K562 (cell line): ENCODE data around the gene PSME1. TPM values are rescaled to one million over a fixed set of nuclear protein-coding genes. Genes with fewer than 3 reads are reported as not detected.

Experiments
- CREB3L1 ChIP-seq: fragments of 450-650 bp; IDR thresholded peaks from 2 replicates; pipeline ENCODE4 v1.6.1; 2014; ENCODE audit warnings: low read depth, mild to moderate bottlenecking, moderate library complexity, borderline replicate concordance
- EZH2 ChIP-seq: IDR thresholded peaks from 2 replicates; pipeline ENCODE4 v1.6.1; 2012; ENCODE audit warnings: low read depth, mild to moderate bottlenecking, inconsistent platforms, low read length, borderline replicate concordance
- MGA ChIP-seq: fragments of 450-650 bp; IDR thresholded peaks from 2 replicates; pipeline ENCODE4 v1.6.1; 2016; ENCODE audit warnings: mild to moderate bottlenecking, moderate library complexity
- PHB2 ChIP-seq: fragments of 450-650 bp; IDR thresholded peaks from 2 replicates; pipeline ENCODE4 v1.6.1; 2017; ENCODE audit warnings: low read depth
- RBM14 ChIP-seq: fragments of 200-400 bp; formaldehyde crosslinking; IDR thresholded peaks from 2 replicates; pipeline ENCODE4 v1.6.1; 2018; ENCODE audit warnings: low read depth, mild to moderate bottlenecking, low read length, moderate library complexity, borderline replicate concordance; ENCODE audit not compliant: insufficient read depth
- TEAD4 ChIP-seq, 2 experiments: sonication (generic) in 1 of 2; formaldehyde crosslinking in 1 of 2; IDR thresholded peaks; 2 replicates each; pipeline versions ENCODE4 v1.6.1 to v1.8.0; 2012 to 2022; ENCODE audit warnings: borderline replicate concordance in 1 of 2, inconsistent platforms in 1 of 2, low read length in 1 of 2, mild to moderate bottlenecking in 1 of 2, missing genetic modification reagents in 1 of 2
- ZBTB43 ChIP-seq: sonication (generic); formaldehyde crosslinking; IDR thresholded peaks from 2 replicates; pipeline ENCODE4 v1.8.0; 2023; ENCODE audit warnings: mild to moderate bottlenecking, missing genetic modification reagents
- ZNF639 ChIP-seq, 2 experiments: fragments of 200-800 bp in 1 of 2; sonication (Bioruptor generic) in 1 of 2; sonication (generic) in 1 of 2; formaldehyde crosslinking in 1 of 2; IDR thresholded peaks in 1 of 2; conservative IDR thresholded peaks in 1 of 2; 2 replicates each; pipeline versions ENCODE4 v1.5.0 to v1.6.1; 2016 to 2020; ENCODE audit warnings: missing compliant biosample characterization in 1 of 2, missing genetic modification characterization in 1 of 2, missing genetic modification reagents in 1 of 2
- polyA plus RNA-seq, 8 experiments: library from polyadenylated mRNA; depleted of rRNA in 4 of 8; stranded (reverse) in 5 of 8; unstranded in 3 of 8; fragments of >200 nt; fragmentation: Nextera tagmentation in 2 of 8; fragmentation: Illumina TruSeq in 1 of 8; extraction: Ambion mirVana in 2 of 8; extraction: Trizol in 1 of 8; gene quantifications; 2 replicates each; pipeline versions ENCODE4 v1.2.1 to v1.2.3, GENCODE V29; 2011 to 2014; ENCODE audit warnings: inconsistent platforms in 1 of 8, missing spikeins in 1 of 8
- total RNA-seq, 7 experiments: library from RNA; depleted of rRNA in 6 of 7; stranded (reverse); fragments of >200 nt in 6 of 7; fragmentation: Illumina TruSeq in 2 of 7; extraction: Trizol in 2 of 7; gene quantifications; 2 replicates each; pipeline versions ENCODE4 v1.2.1 to v1.2.3, GENCODE V29; 2011 to 2021; ENCODE audit warnings: low replicate concordance in 1 of 7

The PSME1 gene
- total and polyA plus RNA-seq, 9 of the 15 experiments (the other 6 are each of a cell fraction or from before 2014, with no cell fraction given) = 20.3 to 180 (median 67.5) TPM

GRCh38 chr14:24102357-24103048 lies 33.5 kb upstream of the PSME1 start (continued):
- TF ChIP-seq ZNF639 (CRISPR knock-in tag; conservative IDR thresholded peaks at IDR 0.05 in 1 of 2, IDR thresholded peaks at IDR 0.05 in 1 of 2) (no peak), TEAD4 (IDR thresholded peaks at IDR 0.05; ENCODE audit: low read length) (no peak), TEAD4 (CRISPR knock-in tag; IDR thresholded peaks at IDR 0.05; ENCODE audit: borderline replicate concordance) (no peak), PHB2 (no peak), ZBTB43 (CRISPR knock-in tag) (no peak), EZH2 (no peak), CREB3L1 (no peak), MGA (no peak), RBM14 (no peak)
